Measurements from ENCODE around the gene VPS8. TPM values are rescaled to one million over a fixed set of nuclear protein-coding genes. Genes with fewer than 3 reads are reported as not detected.

The VPS8 gene
- total and polyA plus RNA-seq, 9 of the 15 experiments (the other 6 are each of a cell fraction or from before 2014, with no cell fraction given): 7.2 to 41.0 (median 28.3) TPM

DNA sequence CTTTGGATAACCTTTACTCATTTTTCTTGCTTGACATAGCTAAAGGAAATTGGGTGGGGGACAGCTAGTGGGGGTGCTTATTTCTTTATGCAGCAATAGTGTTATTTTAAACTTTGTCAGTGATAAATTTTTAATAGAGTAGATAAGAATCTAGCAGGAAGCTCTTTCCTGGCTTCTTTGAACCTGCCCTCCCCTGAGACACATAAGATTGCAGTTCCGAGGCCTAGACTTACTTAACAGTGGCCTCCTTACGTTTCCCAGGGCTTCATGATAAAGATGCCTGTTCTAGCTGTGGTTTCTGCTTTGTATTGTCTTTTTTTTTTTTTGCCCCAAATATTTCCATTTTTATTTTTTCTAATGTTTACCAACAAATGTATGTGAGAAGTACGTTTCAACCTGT, 170.1 kb downstream of the VPS8 start (continued):
- TF ChIP-seq AFF1 (IDR thresholded peaks at IDR 0.05; ENCODE audit: low read depth in 1 of 2, partially characterized antibody in 2 of 2) (no peak), NR0B1 (IDR thresholded peaks at IDR 0.05; ENCODE audit: partially characterized antibody) (no peak), ZNF239 (CRISPR knock-in tag; IDR thresholded peaks at IDR 0.05) (no peak), ZFX (CRISPR knock-in tag; IDR thresholded peaks at IDR 0.05) (no peak), HNRNPH1 (optimal IDR thresholded peaks at IDR 0.05; ENCODE audit: low read depth, low read length) (no peak), SREBF2 (CRISPR knock-in tag; IDR thresholded peaks at IDR 0.05) (no peak)

All from K562 (cell line).